Activated CD4-positive, alpha-beta T cell treated with anti-CD3 and anti-CD28 coated beads, Interleukin-2, Interleukin-4, amounts not matched to agents 100 ng/mL and 50 ng/mL, durations not matched to agents 16 hours and 8 hours (primary cell): ENCODE measurements around the gene OGT.
A peak's percentile ranks its signal among the peaks of the same experiment; 100 is the strongest.
"Not testable (repeated sequence)": the region's sequence is repeated elsewhere in the genome, so short reads cannot be mapped to it uniquely, and the experiment has no call there.

Source experiments
- DNase-seq: peaks from one replicate; pipeline ENCODE4 v3.0.0-alpha.2; 2020; ENCODE audit warnings: low spot score

The OGT gene

DNA sequence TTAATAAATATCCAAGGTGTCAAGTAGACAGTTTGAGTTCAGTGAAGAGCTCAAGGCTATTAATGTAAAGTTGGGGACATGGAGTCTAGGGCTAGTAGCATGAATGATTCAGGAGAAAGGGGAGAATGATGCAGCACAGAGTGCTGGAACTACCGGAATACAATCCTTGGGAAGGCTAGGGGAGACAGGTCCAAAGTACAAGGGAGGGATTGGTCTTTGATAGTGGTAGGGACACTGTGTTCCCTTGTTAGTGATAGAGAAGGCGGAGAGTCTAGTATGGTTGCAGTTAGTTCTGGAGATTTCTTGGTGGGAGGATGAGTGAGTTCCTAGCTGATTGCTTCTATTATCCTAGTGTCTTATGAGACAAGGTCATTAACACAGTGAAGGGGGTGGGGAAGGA is 54.0 kb downstream of the OGT start:
- DNase-seq: no peak

DNA sequence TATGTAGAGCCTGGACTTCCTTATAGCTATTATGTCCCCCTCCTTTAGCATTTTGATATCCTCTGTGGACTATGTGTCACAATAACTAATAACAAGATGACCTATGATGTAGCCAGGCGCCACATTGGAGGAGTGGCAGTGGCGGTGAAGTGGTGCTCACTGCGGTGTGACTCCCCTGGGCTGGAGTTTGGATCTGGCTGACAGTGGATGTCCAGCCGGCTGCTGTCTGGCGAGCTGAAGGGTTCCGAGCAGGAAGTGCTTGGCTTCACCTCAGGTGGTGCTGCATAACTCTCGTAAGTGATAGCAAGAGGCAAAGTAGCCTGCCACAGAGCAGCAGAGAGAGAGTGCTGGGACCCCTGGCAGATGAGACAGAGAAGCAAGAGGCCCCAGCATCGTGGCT is 60.3 kb downstream of the OGT start:
- DNase-seq: not testable (repeated sequence)

DNA sequence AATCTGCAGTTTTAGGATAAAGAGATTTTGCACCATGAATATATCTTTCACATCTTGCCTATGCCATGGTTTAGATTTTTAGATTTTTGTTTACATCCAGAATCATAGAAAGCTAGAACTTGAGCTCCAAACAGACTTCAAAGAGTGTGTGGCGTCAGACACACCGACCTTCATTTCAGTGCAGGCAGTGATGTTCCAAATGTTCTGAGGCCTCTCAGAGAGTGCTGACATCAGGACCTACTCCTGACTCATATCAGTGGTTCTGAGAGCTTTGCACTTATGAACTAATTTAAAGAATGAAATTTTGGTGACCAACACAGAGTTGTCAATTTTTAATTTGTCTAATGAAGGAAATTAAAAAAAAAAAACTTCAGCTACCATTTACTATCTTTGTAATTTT is 67.1 kb downstream of the OGT start:
- no peak for DNase-seq

DNA sequence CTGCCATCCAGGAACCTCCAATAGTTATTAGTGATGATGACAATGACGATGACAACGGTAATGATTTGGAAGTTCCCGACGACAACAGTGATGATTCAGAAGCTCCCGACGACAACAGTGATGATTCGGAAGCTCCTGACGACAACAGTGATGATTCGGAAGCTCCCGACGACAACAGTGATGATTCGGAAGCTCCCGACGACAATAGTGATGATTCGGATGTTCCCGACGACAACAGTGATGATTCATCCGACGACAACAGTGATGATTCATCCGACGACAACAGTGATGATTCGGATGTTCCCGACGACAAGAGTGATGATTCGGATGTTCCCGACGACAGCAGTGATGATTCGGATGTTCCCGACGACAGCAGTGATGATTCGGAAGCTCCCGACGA is 70.7 kb downstream of the OGT start:
- DNase-seq: no peak

DNA sequence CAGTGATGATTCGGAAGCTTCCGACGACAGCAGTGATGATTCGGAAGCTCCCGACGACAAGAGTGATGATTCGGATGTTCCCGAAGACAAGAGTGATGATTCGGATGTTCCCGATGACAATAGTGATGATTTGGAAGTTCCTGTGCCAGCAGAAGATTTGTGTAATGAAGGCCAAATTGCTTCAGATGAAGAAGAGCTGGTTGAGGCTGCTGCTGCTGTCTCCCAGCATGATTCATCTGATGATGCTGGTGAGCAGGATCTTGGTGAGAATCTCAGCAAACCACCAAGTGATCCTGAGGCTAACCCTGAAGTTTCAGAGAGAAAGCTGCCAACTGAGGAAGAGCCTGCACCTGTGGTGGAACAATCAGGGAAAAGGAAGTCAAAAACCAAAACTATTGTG is 71.2 kb downstream of the OGT start:
- no peak for DNase-seq

DNA sequence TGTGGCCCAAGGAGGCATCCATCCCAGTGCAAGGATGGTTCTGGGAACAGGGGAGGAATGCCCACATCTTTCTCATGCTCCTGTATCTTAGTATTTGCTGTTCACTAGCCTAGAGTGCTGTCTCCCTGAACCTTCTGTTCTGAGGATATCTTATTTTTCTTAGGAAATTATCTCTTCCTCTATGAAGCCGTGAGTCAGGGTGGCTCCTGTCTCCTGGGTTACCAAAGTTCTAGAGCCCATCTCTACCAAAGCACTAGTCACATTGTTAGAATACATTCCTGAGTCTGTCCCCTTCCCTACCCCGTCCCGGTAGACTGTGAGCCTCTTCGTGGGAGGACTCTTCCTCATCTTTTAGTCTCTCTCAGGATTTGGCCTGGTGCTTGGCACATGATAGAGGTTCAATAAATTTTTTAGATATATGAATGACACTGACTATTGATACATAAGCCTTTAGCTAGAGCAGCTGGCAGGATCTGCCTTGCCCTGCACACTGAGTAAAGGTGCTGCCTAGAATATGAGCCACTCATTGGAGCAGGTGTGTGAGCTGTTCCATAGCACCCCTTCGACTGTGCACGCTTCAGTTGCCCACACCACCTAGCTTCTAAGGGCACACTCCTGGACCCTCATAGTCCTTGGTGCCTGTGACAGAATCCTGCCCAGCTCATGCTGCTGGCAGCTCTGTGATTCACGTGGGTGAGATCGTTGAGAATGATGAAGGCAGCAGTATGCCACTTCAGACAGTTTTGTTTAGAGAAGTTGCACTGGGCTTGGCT is 72.1 kb downstream of the OGT start:
- DNase-seq: no peak

DNA sequence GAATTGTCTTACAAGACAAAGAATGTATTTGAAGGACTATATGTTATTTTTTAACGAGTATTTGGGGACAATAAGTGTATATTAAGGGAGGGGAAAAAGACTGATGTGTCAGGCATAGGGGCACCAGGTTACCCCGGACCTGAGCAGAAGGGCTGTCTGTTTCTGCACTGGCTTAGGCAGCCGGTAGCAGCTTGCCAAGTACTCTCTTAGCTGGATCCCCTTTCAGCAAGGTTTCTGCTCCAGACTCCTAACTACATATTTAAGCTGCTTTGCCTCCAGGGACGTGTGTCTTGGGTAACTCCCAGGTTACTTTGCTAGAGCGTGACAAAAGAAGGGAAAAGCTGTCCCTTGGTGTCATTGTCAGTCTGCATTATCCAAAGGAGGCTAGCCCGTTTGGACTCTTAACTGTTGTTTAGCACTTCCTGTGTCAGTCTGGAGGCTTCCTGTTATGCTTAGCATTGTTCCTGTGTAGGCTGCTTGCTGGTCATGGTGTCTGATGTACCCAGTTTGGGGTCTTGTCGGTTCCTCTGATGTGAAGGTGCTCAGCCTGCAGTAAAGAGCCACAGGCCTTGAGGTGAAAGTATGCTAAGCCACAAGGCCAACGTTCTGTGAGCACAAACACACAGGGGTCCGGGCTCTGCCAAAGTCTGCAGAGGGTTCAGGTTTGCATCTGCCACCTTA is 73.8 kb downstream of the OGT start:
- DNase-seq: no peak

DNA sequence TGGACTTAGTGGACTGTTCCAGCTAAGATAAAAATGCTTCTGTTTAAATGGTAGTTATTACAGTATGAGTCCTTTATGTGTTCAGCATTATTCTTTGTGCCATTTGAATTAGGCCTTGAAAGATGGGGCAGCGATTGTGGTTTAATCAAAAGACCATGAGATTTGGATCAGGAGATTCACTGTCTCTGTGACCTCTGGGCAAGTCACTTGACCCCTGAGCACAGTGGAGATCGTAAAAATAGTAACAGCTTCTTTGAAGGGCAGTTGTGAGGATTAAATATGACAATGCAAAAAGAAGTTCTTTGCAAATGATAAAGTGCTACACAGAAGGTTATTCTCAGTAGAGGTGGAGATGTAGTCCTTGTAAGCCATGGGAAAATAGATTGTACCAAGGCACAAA is 74.6 kb downstream of the OGT start:
- no peak for DNase-seq

DNA sequence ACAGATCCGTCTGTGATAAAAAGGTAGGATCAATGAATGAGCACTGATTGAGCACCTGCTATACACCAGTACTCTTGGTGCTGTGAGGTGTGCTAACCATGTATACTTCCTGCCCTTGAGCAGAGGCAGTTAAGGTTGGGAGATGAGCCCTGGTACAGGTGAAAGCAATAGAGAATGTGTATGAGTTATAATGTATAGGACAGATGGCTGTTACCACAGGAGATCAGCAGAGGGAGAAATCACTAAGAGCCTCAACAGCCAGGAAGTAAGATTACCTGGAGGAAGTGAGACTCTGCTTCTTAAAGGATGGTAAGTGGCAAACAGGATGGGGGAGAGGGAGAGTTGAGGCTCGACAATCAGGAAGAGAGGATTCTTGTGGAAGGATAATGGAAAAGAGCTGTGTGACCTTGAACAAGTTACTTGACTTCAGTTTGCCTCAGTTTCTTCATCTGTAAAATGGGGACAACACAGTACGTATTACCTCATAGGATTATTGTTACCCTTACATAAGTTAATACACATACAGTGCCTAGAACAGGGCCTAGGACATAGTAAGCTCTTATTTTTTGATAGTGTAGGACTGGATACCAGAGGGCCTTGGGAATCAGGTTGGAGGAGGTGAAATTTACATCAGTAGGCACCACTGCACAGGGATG is 76.3 kb downstream of the OGT start:
- no peak for DNase-seq

DNA sequence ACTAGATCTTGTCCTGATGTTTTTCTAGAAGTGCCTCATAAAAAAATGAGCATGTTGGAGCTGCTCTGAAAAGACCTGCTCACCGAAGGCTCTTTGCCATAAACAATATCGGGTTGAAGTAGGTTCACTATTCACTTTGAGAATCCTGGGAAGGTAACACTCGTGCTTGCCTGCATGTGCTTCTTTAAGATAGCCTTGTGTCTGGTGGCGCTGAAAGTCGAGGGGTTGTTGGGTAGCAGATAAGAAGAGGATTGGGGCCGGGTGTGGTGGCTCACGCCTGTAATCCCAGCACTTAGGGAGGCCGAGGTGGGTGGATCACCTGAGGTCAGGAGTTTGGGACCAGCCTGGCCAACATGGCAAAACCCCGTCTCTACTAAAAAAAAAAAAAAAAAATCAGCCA is 78.8 kb downstream of the OGT start:
- not testable (repeated sequence) for DNase-seq

DNA sequence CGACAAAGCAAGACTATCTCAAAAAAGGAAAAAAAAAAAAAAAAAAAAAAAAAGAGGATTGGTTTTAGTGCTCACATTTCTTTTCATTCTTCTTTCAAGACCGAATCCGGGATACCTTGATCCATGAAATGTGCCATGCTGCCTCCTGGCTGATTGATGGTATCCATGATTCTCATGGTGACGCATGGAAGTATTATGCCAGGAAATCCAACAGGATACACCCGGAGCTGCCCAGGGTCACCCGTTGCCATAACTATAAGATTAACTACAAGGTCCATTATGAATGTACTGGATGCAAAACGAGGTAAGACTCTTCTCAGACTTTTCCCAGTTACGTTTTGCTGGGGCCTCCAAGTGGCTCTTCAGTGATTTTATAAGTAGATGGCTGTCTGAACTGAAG is 79.4 kb downstream of the OGT start:
- DNase-seq: no peak

DNA sequence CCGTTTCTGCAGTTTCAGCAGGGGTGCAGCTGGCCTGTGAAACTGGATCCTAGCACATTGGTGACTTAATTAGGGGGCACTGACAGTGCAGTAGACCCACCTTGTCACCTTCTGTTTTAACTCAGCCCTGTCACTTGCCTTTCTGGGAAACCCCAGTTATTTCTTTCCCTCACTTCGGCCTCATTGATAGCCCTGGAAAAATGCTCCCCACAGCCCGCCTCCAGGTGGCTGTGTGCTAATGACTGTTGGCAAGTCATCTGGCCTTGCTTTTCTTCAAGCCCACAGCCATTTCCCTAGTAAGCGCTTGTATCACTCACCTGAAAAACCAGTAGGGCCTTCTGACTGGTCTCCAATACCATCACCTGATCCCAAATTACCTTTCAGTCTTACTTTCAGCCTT is 82.2 kb downstream of the OGT start:
- DNase-seq: no peak

DNA sequence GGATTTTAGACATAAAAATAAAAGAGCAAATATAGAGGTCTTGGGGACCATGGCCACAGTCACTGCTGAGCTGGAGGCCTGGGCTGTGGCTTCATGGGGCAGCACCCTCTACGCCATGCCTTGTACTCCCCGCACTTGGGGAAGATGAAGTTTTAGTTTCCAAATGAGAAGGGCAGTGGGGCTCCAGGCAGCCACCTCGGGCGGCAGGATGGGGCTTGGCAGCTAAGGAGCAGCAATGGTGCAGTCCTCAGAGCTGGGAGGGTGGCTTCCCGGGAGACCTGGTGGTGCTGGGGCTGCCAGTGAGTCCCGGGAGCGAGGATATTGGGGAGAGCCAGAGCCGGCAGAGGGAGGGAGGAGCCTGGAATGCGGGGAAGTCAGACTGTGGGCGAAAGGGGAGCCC is 83.0 kb downstream of the OGT start:
- peak; percentile 40 for DNase-seq

DNA sequence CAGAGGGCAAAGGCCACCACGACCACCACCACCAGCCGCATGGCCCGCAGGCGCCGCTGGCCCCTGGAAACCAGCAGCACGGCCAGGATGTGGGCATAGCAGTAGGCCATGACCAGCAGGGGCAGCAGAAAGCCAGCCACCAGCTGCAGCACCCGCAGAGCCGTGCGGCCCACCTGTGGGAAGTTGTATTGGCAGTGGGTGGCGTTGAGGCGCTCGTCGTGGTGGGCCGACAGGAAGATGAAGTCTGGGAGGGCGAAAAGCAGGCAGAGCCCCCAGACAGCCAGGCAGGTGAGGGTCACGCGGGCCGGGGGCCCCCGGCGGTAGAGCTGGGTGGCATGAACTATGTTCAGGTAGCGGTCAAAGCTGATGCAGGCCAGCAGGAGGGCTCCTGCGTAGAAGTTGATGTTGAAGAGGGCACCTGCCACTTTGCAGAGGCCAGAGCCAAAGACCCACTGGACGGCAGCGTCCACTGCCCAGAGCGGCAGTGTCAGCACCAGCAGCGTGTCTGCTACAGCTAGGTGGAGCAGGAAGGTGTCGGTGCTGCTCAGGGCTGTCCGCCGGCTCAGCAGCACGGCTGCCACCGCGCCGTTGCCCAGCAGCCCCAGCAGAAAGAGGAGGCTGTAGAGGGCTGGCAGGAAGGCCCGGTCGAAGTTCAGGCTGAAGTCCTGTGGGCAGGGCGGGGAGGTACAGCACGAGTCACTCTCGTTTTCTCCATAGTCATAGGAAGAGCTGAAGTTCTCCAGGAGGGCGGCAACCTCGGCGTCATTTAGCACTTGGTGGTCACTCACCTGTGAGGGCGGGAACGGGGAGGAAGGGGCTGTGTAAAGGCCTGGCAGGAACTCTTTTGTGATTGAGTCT is 84.0 kb downstream of the OGT start:
- DNase-seq: no peak

DNA sequence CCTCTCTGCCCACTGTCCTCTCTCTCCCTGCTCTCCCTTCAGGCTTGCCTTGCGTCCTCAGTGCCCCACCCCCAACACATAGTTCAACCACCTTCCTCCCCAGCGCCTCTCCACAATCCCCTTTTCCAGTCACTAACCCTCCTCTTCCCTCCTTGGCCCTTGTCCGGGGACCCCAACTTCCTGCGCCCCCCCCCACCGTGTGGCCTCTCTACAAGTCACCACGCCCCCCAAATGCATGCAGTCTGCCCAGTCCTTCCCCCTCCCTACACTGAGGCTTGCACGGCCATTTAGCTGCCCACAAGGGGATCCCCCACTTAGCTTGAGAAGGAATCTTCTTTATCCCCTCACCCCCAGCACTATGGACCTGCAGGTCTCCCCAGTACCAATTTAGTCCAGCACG is 84.8 kb downstream of the OGT start:
- no peak for DNase-seq

DNA sequence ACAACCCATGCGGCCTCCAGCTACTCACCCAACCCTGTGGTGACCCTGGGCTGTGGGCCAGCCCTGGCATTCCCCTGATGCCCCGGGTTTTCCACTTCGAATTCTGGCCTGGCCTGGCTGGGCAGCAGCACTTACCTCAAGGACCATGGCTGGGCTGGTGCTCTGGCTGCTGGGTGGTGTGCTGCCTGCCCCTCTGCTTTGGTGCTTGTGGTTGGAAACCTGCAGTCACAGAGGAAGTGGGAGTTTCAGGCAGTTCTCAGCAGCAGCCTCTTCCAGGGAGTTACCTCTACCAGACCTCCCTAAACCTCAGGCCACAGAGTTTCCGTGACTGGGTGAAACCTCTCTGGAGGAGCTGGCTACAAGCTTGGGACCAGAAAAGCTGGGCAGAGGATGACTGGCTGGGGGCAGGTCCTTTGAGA is 85.4 kb downstream of the OGT start, which contains the start of gene CXCR3:
Gene CXCR3 (minus strand): TSS at position 209 of the 419 bp plus-strand sequence. CDS start 62 bp downstream, at position 147.
- DNase-seq: peak; percentile 88

DNA sequence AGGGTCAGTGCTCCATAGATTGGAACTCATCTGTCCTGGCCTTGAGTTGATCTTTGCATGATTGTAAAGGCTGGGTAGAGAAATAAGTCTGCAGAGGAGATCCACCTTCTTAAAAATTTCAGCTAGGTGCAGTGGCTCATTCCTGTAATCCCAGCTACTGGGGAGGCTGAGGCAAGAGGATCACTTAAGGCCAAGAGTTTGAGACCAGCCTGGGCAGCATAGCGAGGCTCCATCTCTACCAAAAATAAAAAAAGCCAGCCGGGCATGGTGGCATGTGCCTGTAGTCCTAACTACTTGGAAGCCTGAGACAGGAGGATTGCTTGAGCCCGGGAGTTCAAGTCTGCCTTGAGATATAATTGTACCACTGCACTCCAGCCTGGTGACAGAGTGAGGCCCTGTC is 85.9 kb downstream of the OGT start:
- DNase-seq: no peak

DNA sequence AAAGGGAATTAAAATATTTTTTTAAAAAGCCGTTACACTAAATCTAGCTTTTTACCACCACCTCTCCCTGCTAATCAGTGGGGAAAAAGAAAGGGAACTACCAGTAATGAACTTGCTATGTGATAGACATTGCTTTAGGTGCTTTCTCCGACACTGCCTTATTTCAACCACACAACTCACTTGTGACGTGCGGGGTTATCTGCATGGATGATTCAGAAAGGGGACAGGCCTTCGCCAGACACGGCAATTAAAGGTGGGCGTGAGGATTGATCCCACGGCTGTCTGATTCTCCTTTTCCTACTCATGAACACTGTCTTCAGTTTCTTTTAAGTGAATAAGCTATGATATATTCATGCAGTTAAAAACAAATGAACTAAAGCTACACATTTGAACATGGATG is 86.3 kb downstream of the OGT start:
- DNase-seq: peak; percentile 52

DNA sequence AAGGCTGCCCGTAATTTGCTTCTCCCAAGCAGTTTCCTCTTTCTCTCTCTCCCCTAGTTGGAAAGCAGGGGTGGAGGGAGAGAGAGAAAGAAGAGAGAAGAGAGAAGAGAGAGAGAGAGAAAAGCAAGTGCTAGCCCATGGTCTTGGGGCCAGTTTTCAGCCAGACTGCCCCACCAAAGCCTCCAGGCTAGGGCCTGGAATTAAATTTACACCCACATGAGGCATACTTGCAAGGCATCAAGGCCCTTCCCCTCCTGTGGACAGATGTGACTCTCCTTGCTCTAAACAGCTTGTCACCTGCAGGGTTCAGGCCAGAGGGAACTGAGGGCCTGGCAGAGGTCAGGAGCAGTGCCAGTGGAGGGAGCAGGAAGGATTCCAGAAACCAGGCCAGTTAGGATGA is 87.1 kb downstream of the OGT start:
- DNase-seq: no peak

DNA sequence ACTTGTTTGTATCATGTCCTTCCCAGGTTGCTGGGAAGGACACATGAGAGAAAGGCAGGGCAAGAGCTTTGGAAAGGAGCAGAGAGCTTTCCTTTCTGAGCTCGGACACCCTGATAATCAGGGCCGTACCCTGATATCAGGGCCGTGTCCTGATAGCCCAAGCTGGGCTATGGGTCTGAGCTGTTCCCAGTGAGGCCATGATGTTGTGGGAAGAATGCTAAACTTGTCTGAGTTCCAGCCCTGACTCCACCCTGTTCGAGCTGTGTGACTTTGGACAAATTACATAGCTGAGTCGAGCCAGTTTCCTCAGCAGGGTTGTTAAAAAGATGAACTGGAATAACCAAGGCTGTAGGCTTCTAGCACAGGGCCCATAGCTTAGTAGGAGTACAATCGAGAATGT is 88.7 kb downstream of the OGT start:
- no peak for DNase-seq

DNA sequence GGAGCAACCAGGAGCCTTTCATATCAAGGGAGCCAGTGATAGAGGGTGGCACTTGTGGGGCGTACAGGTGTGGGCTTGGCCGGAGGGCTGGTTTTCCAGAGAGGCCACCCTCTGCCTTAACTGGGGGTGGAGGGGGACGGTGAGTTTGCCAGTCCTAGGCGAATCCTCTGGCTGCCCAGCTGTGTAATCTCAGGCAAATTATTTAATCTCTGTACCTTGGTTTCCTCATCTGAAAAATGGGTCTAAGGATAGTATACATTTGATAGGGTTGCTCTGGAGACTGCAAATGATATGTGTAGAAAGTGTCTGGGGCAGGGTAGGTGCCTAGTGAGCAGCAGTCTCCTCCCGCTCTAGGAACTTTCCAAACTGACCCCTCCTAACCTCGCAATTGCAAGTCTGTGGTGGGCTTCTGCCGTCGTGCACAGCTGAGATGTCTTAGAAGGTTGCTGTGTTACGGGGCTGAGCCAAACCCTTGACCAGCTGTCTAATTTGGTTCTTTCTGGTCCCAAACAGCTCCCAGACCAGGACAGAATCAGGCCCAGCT is 89.2 kb downstream of the OGT start:
- DNase-seq: no peak
